Smooth muscle cell (in vitro differentiated cells): ENCODE measurements around the gene AFF3. TPM values are rescaled to one million over a fixed set of nuclear protein-coding genes. Genes with fewer than 3 reads are reported as not detected.
A peak's percentile ranks its signal among the peaks of the same experiment; 100 is the strongest.
"Not testable (repeated sequence)": the region's sequence is repeated elsewhere in the genome, so short reads cannot be mapped to it uniquely, and the experiment has no call there.

ENCODE experiments used
- DNase-seq: peaks from one replicate; lab custom pipeline; 2025; ENCODE audit not compliant: unreplicated experiment; lab: John Stamatoyannopoulos, UW
- H2AFZ ChIP-seq: fragments of 200-600 bp; sonication (generic); 2 replicates; pipeline ENCODE4 v1.6.0; 2016; ENCODE audit warnings: antibody characterized with exemption, low read depth, mild to moderate bottlenecking
- H3F3A ChIP-seq: fragments of 200-600 bp; sonication (generic); 2 replicates; pipeline ENCODE4 v1.6.0; 2017; ENCODE audit warnings: antibody characterized with exemption, low read depth
- H3K27ac ChIP-seq: fragments of 200-600 bp; sonication (generic); 2 replicates; pipeline ENCODE4 v1.5.1; 2016; ENCODE audit warnings: low read depth, mild to moderate bottlenecking
- H3K27me3 ChIP-seq: fragments of 200-600 bp; sonication (generic); 2 replicates; pipeline ENCODE4 v1.6.1; 2016; ENCODE audit warnings: low read depth, mild to moderate bottlenecking
- H3K36me3 ChIP-seq: fragments of 200-600 bp; sonication (generic); 2 replicates; pipeline ENCODE4 v1.5.1; 2016; ENCODE audit warnings: low read depth
- H3K4me1 ChIP-seq: fragments of 200-600 bp; sonication (generic); 2 replicates; pipeline ENCODE4 v1.5.1; 2016; ENCODE audit warnings: low read depth
- H3K4me2 ChIP-seq: fragments of 200-600 bp; sonication (generic); 2 replicates; pipeline ENCODE4 v1.6.0; 2016; ENCODE audit warnings: mild to moderate bottlenecking
- H3K4me3 ChIP-seq: fragments of 200-600 bp; sonication (generic); 2 replicates; pipeline ENCODE4 v1.5.1; 2016; ENCODE audit warnings: mild to moderate bottlenecking
- H3K79me2 ChIP-seq: fragments of 200-600 bp; sonication (generic); 2 replicates; pipeline ENCODE4 v1.6.0; 2016; ENCODE audit warnings: low read depth, mild to moderate bottlenecking
- H3K9ac ChIP-seq: fragments of 200-600 bp; sonication (generic); 2 replicates; pipeline ENCODE4 v1.6.0; 2016; ENCODE audit warnings: low read depth
- H3K9me3 ChIP-seq: fragments of 200-600 bp; sonication (generic); replicated peaks from 2 replicates; pipeline ENCODE4 v1.5.1; 2016; ENCODE audit warnings: low read depth
- H4K20me1 ChIP-seq: fragments of 200-600 bp; sonication (generic); 2 replicates; pipeline ENCODE4 v1.6.0; 2016; ENCODE audit warnings: low read depth
- WGBS: methylation state at CpG from one replicate; pipeline ENCODE4 v1.1.7; 2016; ENCODE audit warnings: low lambda C conversion rate; 5-methylcytosine and 5-hydroxymethylcytosine counted together
- polyA plus RNA-seq: library from polyadenylated mRNA; unstranded; fragments of >200 nt; fragmentation: Nextera tagmentation; extraction: Ambion mirVana; gene quantifications from 2 replicates; pipeline ENCODE4 v1.2.1, GENCODE V29; 2016
- total RNA-seq: library from RNA; depleted of rRNA; stranded (reverse); fragments of >200 nt; gene quantifications from 2 replicates; pipeline ENCODE4 v1.2.3, GENCODE V29; 2014
- TF ChIP-seq, protein P1 (sequence below): fragments of 200-600 bp; sonication (generic); IDR thresholded peaks from 2 replicates; pipeline ENCODE4 v1.5.1; 2017; ENCODE audit warnings: borderline replicate concordance, mild to moderate bottlenecking, antibody characterized with exemption; ENCODE audit not compliant: insufficient read depth, poor library complexity, severe bottlenecking

AFF3 gene
- total and polyA plus RNA-seq, 2 experiments from 2014 or later = 0.27 to 0.39 TPM

DNA sequence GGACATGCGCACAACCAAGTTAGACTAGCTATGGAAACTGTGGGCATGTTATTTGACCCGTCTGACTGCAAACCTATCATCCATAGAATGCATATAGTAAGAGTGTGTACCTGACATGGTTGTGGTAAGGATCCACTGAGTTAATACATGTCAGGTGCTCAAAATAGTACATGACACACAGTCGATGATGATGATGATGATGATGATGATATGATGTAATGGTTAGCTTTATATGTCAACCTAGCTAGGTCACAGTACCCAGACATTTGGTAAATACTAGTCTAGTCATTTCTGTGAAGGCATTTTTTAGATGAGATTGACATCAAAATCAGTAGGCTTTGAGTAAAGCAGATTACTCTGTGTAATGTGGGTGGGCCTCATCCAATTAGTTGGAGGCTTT, 204.1 kb downstream of the AFF3 start:
- H3K36me3 ChIP-seq = no peaks in the 10 kb centered on the region
- no peak overlapping the region for H3K4me2 ChIP-seq
- H3K9me3 ChIP-seq = no peaks in the 10 kb centered on the region
- H2AFZ ChIP-seq = no peak overlapping the region
- H3F3A ChIP-seq = no peaks in the 10 kb centered on the region
- H4K20me1 ChIP-seq = no peaks in the 10 kb centered on the region
- no peak for DNase-seq
- H3K79me2 ChIP-seq = no peaks in the 10 kb centered on the region
- H3K4me1 ChIP-seq = no peaks in the 10 kb centered on the region
- H3K4me3 ChIP-seq = no peak overlapping the region
- H3K27ac ChIP-seq = no peak overlapping the region
- peaks cover 86% of the 10 kb centered on the region for H3K27me3 ChIP-seq
- TF ChIP-seq, protein P1, sequence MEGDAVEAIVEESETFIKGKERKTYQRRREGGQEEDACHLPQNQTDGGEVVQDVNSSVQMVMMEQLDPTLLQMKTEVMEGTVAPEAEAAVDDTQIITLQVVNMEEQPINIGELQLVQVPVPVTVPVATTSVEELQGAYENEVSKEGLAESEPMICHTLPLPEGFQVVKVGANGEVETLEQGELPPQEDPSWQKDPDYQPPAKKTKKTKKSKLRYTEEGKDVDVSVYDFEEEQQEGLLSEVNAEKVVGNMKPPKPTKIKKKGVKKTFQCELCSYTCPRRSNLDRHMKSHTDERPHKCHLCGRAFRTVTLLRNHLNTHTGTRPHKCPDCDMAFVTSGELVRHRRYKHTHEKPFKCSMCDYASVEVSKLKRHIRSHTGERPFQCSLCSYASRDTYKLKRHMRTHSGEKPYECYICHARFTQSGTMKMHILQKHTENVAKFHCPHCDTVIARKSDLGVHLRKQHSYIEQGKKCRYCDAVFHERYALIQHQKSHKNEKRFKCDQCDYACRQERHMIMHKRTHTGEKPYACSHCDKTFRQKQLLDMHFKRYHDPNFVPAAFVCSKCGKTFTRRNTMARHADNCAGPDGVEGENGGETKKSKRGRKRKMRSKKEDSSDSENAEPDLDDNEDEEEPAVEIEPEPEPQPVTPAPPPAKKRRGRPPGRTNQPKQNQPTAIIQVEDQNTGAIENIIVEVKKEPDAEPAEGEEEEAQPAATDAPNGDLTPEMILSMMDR = no peak
- 94% methylated on average over 3 of the region's 3 CpGs for WGBS
- no peak overlapping the region for H3K9ac ChIP-seq

DNA sequence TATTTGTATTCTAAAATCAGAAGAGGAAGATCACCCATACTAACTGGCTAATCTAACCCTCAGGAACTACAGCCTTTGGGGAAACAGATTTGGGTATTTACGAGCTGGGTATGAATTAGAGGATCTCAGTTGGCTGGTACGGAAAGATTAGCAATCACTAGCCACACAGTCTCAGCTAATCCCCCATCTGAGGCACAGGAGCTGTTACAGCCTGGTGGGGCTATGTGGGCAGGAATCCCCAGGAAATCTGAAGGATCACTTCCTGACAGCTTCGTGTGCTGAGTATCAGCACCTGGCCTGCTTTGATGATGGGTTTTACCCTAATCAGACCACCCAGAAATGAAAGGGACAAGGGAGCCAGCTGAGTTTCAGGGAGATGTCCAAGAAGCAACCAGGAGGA, 206.3 kb downstream of the AFF3 start:
- H3K27ac ChIP-seq = no peak overlapping the region
- DNase-seq = no peak
- H3K4me2 ChIP-seq = peak overlapping the region; percentile 1
- no peaks in the 10 kb centered on the region for H3F3A ChIP-seq
- no peaks in the 10 kb centered on the region for H4K20me1 ChIP-seq
- H3K36me3 ChIP-seq = no peaks in the 10 kb centered on the region
- H3K79me2 ChIP-seq = no peaks in the 10 kb centered on the region
- H2AFZ ChIP-seq = no peak overlapping the region
- H3K9ac ChIP-seq = no peak overlapping the region
- H3K27me3 ChIP-seq = peaks cover 95% of the 10 kb centered on the region
- no peaks in the 10 kb centered on the region for H3K9me3 ChIP-seq
- H3K4me3 ChIP-seq = no peak overlapping the region
- TF ChIP-seq, protein P1 = no peak
- WGBS = 32% methylated on average over 3 of the region's 3 CpGs
- no peaks in the 10 kb centered on the region for H3K4me1 ChIP-seq

DNA sequence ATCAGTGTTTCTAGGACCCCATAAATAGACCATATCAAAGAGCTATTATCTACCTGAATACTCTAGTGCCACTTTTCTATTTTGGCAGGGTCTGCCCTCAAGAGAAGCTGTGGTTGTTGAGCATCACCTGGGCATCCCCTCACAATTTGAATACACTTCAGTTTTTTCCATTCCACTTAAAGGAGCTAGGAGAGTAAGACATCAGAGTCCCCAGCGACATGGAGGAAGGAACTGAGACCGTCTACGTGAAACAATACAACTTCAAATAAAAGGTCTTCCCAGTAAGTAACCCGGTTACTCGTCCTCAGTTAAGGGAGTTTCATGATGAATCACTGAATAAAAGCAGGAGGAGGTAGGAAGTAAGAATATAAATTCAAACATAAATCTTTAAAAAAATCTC, 206.7 kb downstream of the AFF3 start:
- H3K4me2 ChIP-seq = peak overlapping the region; percentile 1
- H3K27me3 ChIP-seq = peaks cover 95% of the 10 kb centered on the region
- no peaks in the 10 kb centered on the region for H3K36me3 ChIP-seq
- no peaks in the 10 kb centered on the region for H3K4me1 ChIP-seq
- H3K9ac ChIP-seq = no peak overlapping the region
- no peak overlapping the region for H3K4me3 ChIP-seq
- no peak overlapping the region for H2AFZ ChIP-seq
- H3K79me2 ChIP-seq = no peaks in the 10 kb centered on the region
- no peaks in the 10 kb centered on the region for H4K20me1 ChIP-seq
- H3K27ac ChIP-seq = no peak overlapping the region
- DNase-seq = no peak
- 74% methylated on average over 5 of the region's 5 CpGs for WGBS
- no peaks in the 10 kb centered on the region for H3F3A ChIP-seq
- TF ChIP-seq, protein P1 = no peak
- no peaks in the 10 kb centered on the region for H3K9me3 ChIP-seq

DNA sequence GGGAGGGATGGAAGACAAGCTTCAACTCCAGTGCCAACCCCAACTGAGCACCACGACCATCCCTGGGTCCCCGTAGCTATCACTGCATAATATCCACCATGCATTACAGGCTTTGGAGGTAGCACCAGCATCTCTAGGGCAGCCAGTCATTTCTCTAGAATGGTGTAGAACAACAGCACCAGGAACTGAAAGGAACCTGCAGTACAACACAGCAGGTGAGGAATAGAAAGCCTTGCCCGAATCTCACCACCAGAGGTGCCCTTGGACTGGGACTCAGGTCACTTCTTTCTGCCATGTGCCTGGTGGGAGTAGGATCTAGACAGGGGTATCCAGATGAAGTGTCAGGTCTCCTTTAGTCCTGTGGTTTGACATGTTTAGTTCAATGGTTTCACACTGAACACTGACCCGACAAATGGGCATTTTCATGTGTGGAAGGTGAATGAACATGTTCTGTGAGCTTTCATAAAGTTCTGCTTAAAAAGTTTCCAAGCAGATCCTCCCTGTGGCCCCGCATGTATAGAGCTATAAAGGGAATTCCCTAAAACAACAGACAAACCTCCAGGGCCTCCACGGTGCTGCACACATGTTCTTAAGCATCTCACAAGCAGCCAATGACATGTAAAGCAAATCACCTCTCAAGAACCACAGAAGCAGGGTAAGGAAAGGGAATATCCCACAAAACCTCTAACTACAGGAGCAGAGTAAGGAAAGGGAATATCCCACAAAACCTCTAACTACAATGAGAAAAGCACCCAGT, 208.3 kb downstream of the AFF3 start:
- H3K4me1 ChIP-seq = no peaks in the 10 kb centered on the region
- WGBS = 84% methylated on average over 6 of the region's 6 CpGs
- H3K4me3 ChIP-seq = no peak overlapping the region
- H3F3A ChIP-seq = no peaks in the 10 kb centered on the region
- H3K36me3 ChIP-seq = no peaks in the 10 kb centered on the region
- H3K9me3 ChIP-seq = no peaks in the 10 kb centered on the region
- DNase-seq = no peak
- no peaks in the 10 kb centered on the region for H4K20me1 ChIP-seq
- H2AFZ ChIP-seq = no peak overlapping the region
- H3K79me2 ChIP-seq = no peaks in the 10 kb centered on the region
- H3K27ac ChIP-seq = no peak overlapping the region
- peaks cover 95% of the 10 kb centered on the region for H3K27me3 ChIP-seq
- TF ChIP-seq, protein P1 = no peak
- H3K9ac ChIP-seq = no peak overlapping the region
- H3K4me2 ChIP-seq = no peak overlapping the region

DNA sequence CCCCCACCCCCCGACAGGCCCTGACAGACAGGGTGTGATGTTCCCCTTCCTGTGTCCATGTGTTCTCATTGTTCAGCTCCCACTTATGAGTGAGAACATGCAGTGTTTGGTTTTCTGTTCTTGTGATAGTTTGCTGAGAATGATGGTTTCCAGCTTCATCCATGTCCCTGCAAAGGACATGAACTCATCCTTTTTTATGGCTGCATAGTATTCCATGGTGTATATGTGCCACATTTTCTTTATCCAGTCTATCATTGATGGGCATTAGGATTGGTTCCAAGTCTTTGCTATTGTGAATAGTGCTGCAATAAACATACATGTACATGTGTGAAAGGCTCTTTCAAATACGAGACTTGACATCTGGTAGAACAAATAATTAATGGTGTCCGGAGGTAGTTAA, 208.9 kb downstream of the AFF3 start:
- peaks cover 90% of the 10 kb centered on the region for H3K27me3 ChIP-seq
- H3K36me3 ChIP-seq, H4K20me1 ChIP-seq, H3K9me3 ChIP-seq, H3K4me1 ChIP-seq, H3K27ac ChIP-seq, DNase-seq, H2AFZ ChIP-seq, H3K9ac ChIP-seq, H3K4me2 ChIP-seq, H3F3A ChIP-seq, H3K4me3 ChIP-seq, H3K79me2 ChIP-seq: not testable (repeated sequence)
- 95% methylated on average over 3 of the region's 3 CpGs for WGBS
